Measurements from ENCODE around the gene BAHD1.

DNA sequence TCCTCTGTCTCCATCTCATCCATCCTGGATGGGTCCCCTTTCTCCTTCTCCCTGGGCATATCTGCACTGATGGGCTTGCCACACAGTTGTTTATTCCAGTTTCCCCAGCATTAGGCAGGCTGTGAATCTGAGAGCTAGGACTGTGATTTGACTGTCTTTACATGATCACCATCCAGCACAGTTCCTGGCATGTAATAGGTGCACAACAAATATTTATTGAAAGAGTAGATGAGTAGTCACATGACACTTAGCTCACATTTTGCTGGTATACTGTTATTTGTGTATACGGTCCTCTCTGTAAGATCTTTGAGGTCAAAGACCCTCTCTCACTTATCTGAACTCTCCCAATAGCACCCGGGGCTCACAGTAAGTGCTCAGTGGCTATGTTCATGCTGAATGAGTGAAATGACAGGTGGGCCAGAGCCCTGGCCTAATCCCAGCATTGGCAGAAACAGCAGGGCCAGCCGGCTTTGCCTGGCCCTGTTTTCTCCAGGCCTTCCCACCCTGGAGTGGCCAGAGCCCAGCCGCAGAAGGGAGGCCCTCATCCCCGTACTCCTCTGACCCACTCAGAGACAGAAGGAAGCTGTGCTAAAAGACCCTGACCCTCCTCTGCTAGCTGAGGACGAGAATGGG, 16.2 kb upstream of the BAHD1 start:
- no peak for TF ChIP-seq ZNF274 (IDR thresholded peaks at IDR 0.05; ENCODE audit: low read depth, low read length)
- TF ChIP-seq YY1 (IDR thresholded peaks at IDR 0.05; ENCODE audit: insufficient read depth, insufficient read length): no peak
- no peak for TF ChIP-seq SUZ12 (IDR thresholded peaks at IDR 0.05; ENCODE audit: extremely low read depth, insufficient read depth, insufficient read length)

All from NT2/D1 (cell line).